Keratinocyte (primary cell): ENCODE results near the gene UMAD1. TPM values are rescaled to one million over a fixed set of nuclear protein-coding genes. Genes with fewer than 3 reads are reported as not detected.

Experiments
- DNase-seq: peaks from one replicate; pipeline ENCODE4 v3.0.0-alpha.2; 2011; ENCODE audit warnings: low read depth, missing footprints, low spot score
- FAIRE-seq: peaks from 2 replicates; lab custom pipeline; 2011; peaks lifted over from hg19 to GRCh38; lab: Jason Lieb, UNC
- H2AFZ ChIP-seq: 2 replicates; pipeline ENCODE4 v1.6.0; 2012; ENCODE audit warnings: low read length, control low read depth, inconsistent platforms; ENCODE audit not compliant: control insufficient read depth
- H3K27ac ChIP-seq: 2 replicates; pipeline ENCODE4 v1.5.1; 2011; ENCODE audit warnings: low read length; ENCODE audit not compliant: control insufficient read depth, insufficient read depth
- H3K27me3 ChIP-seq: 3 replicates; pipeline ENCODE4 v1.6.0; 2011; ENCODE audit warnings: low read length; ENCODE audit not compliant: control insufficient read depth, insufficient read depth; ENCODE audit errors: extremely low read depth
- H3K36me3 ChIP-seq, 2 experiments: 2 replicates in 1 of 2; 3 replicates in 1 of 2; pipeline ENCODE4 v1.5.1; 2011; ENCODE audit warnings: low read length in 2 of 2, mild to moderate bottlenecking in 1 of 2; ENCODE audit not compliant: control insufficient read depth in 2 of 2, insufficient read depth in 2 of 2; ENCODE audit errors: extremely low read depth in 1 of 2
- H3K4me1 ChIP-seq: 3 replicates; pipeline ENCODE4 v1.5.1; 2011; ENCODE audit warnings: low read length; ENCODE audit not compliant: control insufficient read depth, insufficient read depth; ENCODE audit errors: extremely low read depth
- H3K4me2 ChIP-seq: 3 replicates; pipeline ENCODE4 v1.6.0; 2011; ENCODE audit warnings: low read depth, low read length; ENCODE audit not compliant: control insufficient read depth, insufficient read depth; ENCODE audit errors: extremely low read depth
- H3K4me3 ChIP-seq, 3 experiments: fragments of 200-600 bp in 1 of 3; sonication (generic) in 1 of 3; 2 replicates in 2 of 3; 3 replicates in 1 of 3; pipeline ENCODE4 v1.5.1; 2011 to 2016; ENCODE audit warnings: low read length in 3 of 3, mild to moderate bottlenecking in 3 of 3, control low read depth in 2 of 3, inconsistent platforms in 1 of 3, low read depth in 1 of 3, mixed read lengths in 1 of 3, mixed run types in 1 of 3, moderate library complexity in 1 of 3; ENCODE audit not compliant: control insufficient read depth in 2 of 3, insufficient read depth in 2 of 3; ENCODE audit errors: extremely low read depth in 1 of 3
- H3K79me2 ChIP-seq: 2 replicates; pipeline ENCODE4 v1.6.0; 2012; ENCODE audit warnings: low read length; ENCODE audit not compliant: control insufficient read depth, insufficient read depth
- H3K9ac ChIP-seq: 3 replicates; pipeline ENCODE4 v1.6.0; 2011; ENCODE audit warnings: low read length; ENCODE audit not compliant: control insufficient read depth, insufficient read depth; ENCODE audit errors: extremely low read depth
- H3K9me1 ChIP-seq: 3 replicates; pipeline ENCODE4 v1.6.0; 2011; ENCODE audit warnings: low read length; ENCODE audit not compliant: control insufficient read depth, insufficient read depth; ENCODE audit errors: extremely low read depth
- H3K9me3 ChIP-seq: 2 replicates; pipeline ENCODE4 v1.5.1; 2012; ENCODE audit warnings: low read depth, low read length; ENCODE audit not compliant: control insufficient read depth
- H4K20me1 ChIP-seq: 3 replicates; pipeline ENCODE4 v1.6.0; 2011; ENCODE audit warnings: low read length; ENCODE audit not compliant: control insufficient read depth, insufficient read depth; ENCODE audit errors: extremely low read depth
- EZH2 ChIP-seq: IDR thresholded peaks from one replicate; pipeline ENCODE4 v1.6.1; 2012; ENCODE audit warnings: inconsistent platforms, mild to moderate bottlenecking, low read length, moderate library complexity
- dilution Hi-C: fragments of 300-500 bp; cut with MboI; formaldehyde crosslinking; loops from one replicate; pipeline ENCODE4 v1.7.0; 2020; ENCODE audit warnings: low sequenced_read_pairs; ENCODE audit not compliant: extremely low pct_ligation_motif_present
- polyA plus RNA-seq, 5 experiments: library from polyadenylated mRNA; depleted of rRNA in 3 of 5; stranded (reverse) in 3 of 5; stranded (forward) in 1 of 5; unstranded in 1 of 5; fragments of >200 nt; gene quantifications; 1 replicate in 1 of 5; 2 replicates in 3 of 5; 3 replicates in 1 of 5; pipeline versions ENCODE4 v1.2.1 to v1.2.3, GENCODE V29; 2011 to 2012; ENCODE audit warnings: missing spikeins in 2 of 5, low read depth in 1 of 5, low replicate concordance in 1 of 5
- TF ChIP-seq, protein P1 (sequence below), 3 experiments: IDR thresholded peaks in 1 of 3; conservative IDR thresholded peaks in 1 of 3; optimal IDR thresholded peaks in 1 of 3; 2 replicates in 2 of 3; 3 replicates in 1 of 3; pipeline versions ENCODE3 to v1.5.1; 2011; ENCODE audit warnings: low read length in 3 of 3, mild to moderate bottlenecking in 3 of 3, moderate library complexity in 2 of 3, control low read depth in 1 of 3, inconsistent platforms in 1 of 3; ENCODE audit not compliant: insufficient read depth in 2 of 3; ENCODE audit errors: extremely low read depth in 1 of 3

The UMAD1 gene
- polyA plus RNA-seq, 1 donor (not counting 4 experiments of a cell fraction or from before 2014, with no cell fraction given), result 18.2 TPM

DNA sequence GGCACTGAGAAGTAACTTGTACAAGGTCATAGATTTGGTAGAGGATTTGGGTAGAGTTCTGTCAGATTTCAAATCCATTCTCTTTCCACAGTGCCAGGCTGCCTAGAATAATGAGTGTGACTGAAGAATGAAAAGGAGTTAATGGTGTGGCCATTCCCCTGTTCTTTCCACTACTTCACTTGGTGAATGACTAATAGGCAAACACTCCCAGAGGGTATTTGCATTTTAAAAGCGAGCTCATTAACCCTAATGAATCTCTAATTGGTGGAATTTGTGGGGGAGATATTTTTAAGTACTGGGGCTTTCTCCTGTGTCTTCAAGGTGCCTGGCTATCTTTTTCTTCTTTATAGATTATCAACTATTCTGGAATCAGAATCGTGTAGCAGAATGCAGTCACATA, 152.7 kb downstream of the UMAD1 start:
- Histone ChIP-seq H3K36me3 (no peaks in the 10 kb centered on the region), H3K4me3 (no peak overlapping the region), H3K4me2 (no peak overlapping the region), H3K9me3 (no peaks in the 10 kb centered on the region), H3K9ac (no peak overlapping the region), H3K79me2 (no peaks in the 10 kb centered on the region), H3K27ac (no peak overlapping the region), H3K27me3 (no peaks in the 10 kb centered on the region), H3K9me1 (no peaks in the 10 kb centered on the region), H4K20me1 (no peaks in the 10 kb centered on the region), H3K4me1 (peaks cover 10% of the 10 kb centered on the region), H2AFZ (no peak overlapping the region)
- TF ChIP-seq, protein P1, sequence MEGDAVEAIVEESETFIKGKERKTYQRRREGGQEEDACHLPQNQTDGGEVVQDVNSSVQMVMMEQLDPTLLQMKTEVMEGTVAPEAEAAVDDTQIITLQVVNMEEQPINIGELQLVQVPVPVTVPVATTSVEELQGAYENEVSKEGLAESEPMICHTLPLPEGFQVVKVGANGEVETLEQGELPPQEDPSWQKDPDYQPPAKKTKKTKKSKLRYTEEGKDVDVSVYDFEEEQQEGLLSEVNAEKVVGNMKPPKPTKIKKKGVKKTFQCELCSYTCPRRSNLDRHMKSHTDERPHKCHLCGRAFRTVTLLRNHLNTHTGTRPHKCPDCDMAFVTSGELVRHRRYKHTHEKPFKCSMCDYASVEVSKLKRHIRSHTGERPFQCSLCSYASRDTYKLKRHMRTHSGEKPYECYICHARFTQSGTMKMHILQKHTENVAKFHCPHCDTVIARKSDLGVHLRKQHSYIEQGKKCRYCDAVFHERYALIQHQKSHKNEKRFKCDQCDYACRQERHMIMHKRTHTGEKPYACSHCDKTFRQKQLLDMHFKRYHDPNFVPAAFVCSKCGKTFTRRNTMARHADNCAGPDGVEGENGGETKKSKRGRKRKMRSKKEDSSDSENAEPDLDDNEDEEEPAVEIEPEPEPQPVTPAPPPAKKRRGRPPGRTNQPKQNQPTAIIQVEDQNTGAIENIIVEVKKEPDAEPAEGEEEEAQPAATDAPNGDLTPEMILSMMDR (optimal IDR thresholded peaks at IDR 0.05 in 1 of 3, IDR thresholded peaks at IDR 0.05 in 1 of 3, conservative IDR thresholded peaks at IDR 0.05 in 1 of 3; ENCODE audit: extremely low read depth in 1 of 3, insufficient read depth in 2 of 3, low read length in 3 of 3), result no peak
- TF ChIP-seq EZH2, result no peak
- FAIRE-seq, result no peak
- dilution Hi-C loops, result no loop called here
- DNase-seq, result no peak

DNA sequence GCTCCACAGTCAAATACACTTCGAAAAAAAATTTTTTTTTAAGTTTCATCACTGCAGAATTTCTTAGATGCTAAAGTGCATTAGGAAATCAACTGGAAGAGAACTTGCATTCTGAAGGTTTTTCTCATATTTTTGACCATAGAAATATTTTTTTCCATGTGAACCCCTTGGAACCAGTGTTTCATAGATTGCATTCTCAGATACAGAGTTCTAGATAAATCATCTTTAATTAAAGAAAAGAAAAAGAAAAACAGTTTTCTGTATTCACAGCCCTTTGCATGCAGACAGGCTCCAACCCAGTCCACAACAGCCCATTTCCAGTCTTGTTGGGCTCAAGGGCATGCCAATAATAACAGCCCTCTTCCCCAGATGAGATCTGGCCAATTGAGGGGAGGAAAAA, 153.4 kb downstream of the UMAD1 start:
- Histone ChIP-seq H3K9me3 (no peaks in the 10 kb centered on the region), H4K20me1 (no peaks in the 10 kb centered on the region), H2AFZ (no peak overlapping the region), H3K79me2 (no peaks in the 10 kb centered on the region), H3K27ac (no peak overlapping the region), H3K36me3 (no peaks in the 10 kb centered on the region), H3K4me2 (no peak overlapping the region), H3K9ac (no peak overlapping the region), H3K4me1 (peaks cover 10% of the 10 kb centered on the region), H3K4me3 (no peak overlapping the region), H3K9me1 (no peaks in the 10 kb centered on the region), H3K27me3 (no peaks in the 10 kb centered on the region)
- dilution Hi-C loops, result no loop called here
- no peak for TF ChIP-seq EZH2
- TF ChIP-seq, protein P1 (optimal IDR thresholded peaks at IDR 0.05 in 1 of 3, IDR thresholded peaks at IDR 0.05 in 1 of 3, conservative IDR thresholded peaks at IDR 0.05 in 1 of 3; ENCODE audit: extremely low read depth in 1 of 3, insufficient read depth in 2 of 3, low read length in 3 of 3), result no peak
- no peak for DNase-seq
- no peak for FAIRE-seq
